ENCODE data around the gene WHRN.

The WHRN gene

DNA sequence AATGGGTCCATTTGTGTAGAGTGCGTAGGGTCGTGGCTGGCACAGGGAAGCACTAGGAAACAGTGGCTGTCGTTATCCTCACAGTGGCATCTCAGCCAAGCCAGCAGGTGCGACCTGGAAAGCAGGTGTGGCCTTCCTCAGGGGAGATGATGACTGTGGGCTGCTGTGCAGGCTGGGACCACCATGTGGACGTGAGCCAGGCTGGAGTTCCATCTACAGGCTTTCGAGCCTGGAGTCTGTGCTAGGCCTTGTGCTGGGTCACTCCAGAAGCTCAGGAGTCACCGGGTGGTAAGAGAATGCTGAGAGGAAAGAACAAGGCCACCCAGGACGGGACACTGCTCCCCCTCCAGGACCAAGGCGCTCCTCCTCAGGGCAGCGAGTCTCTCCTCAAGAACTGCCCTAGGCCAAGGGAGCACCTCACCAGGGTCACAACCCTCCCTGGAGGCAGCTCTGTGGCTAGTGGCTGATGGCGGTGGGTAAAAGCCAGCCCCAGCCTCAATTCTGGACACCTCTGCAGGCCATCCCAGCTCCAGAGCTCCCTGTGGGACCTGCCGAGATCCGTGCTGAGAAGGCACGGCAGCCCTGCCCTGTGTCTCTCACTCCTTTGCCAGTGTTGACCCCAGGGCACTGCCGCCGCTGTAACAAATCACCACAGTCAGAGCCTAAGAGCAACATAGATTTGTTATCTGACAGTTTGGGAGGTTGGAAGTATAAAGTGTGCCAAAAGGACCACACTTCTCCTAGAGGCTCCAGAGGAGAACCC, 36.0 kb downstream of the WHRN start:
- DNase-seq, result no peak

GRCh38 chr9:114467910-114468309, 37.4 kb downstream of the WHRN start:
- no peak for DNase-seq

DNA sequence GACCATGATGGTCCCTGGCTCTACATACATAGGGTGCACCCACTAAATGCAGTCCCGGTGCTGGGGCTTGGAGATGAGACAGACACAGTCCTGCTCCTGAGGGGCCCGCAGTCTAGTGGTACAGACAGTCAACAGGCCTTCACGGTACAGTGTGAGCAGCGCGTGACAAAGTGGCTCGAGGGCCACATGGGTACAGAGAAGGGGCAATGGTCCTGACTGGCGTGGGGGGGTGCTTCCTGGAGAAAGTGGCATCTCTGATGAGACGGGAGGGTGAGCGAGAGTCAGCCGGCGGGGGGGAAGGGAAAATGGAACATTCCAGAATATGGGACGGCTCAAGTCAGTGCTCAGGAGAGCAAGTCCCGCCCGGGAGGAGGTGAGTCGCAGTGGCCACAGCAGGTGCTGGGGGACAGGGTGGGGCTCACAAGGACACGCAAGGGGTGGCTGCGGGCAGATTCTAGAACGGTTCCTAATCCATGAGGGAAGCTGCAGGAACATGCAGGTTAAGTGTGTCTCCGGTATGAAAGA, 38.0 kb downstream of the WHRN start:
- DNase-seq, result no peak

DNA sequence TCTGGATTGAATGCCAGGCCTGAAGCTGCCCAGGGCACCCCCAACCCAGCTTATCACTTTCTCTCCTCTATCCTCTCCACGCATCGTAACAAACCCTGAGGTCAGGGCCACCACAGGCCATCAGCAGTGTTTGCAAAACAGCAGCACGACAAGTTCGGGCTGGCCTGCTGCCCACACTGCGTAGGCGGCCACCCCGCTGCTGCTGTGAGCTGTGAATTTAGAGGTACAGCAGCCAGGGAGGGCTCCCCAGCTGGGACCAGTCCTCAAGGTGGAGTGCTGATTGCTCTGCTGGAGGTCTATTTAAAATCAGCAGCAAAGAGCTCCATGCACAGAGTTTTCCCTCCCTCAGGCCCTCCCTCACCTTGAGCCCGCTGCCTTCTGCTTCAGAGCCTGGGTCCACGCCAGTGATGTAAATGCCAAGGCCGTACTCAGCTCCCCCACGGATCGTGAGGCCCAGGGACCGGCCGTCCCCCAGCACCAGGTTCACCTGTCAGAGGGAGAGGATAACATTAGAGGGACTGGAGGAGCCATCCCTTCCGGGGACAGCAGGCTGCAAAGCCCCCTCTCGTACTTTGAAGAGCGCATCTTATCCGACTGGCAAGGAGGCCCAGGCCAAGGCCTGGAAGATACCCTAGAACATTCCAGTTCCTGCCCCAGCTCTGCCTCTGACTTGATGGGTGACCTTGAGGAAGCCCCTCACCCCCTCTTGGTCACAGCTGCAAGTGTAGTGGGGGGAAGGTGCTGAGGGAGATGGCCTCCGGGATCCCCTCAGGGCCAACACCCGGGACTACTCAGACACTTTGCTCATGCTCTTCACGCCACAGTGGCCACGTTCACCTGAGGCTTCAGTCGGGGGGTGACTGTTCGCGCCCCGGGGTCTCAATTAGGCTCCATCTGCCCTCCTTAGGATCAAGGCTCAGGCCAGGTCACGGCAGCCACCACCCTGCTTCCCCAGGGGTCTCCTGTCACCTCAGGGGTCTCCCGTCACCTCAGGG, 39.1 kb downstream of the WHRN start:
- no peak for DNase-seq

- DNase-seq, result no peak
Observed at GRCh38 chr9:114465417-114465816, 39.9 kb downstream of the WHRN start.

DNA sequence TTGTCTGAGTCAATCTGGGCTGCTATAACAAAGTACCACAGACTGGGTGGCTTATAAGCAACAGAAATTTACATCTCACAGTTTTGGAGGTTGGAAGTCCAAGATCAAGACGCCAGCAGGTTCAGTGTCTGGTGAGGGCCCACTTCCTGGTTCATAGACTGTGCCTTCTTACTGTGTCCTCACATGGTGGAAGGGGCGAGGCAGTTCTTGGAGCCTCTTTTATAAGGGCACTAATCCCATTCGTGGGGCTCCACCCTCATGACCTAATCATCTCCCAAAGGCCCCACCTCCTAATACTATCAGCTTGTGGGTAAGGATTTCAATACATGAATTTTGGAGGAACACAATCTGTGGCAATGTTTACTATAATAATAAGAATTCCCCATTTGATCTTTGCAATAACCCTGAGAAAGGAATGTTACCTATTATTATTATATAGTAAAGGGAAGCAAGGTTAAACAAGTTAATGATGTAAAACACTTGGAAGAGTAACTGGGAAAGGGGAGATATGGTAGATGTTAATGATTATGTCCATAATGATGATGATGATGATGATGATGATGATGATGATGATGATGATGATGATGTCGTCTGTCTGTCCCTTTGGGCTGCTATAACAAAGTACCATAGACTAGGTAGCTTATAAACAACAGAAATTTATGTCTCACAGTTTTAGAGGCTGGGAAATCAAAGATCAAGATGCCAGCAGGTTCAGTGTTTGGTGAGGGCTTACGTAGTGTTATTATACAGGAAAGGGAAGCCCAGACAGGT, 40.8 kb downstream of the WHRN start:
- no peak for DNase-seq

- DNase-seq, result no peak
Observed at GRCh38 chr9:114462791-114463190, 42.5 kb downstream of the WHRN start.

DNA sequence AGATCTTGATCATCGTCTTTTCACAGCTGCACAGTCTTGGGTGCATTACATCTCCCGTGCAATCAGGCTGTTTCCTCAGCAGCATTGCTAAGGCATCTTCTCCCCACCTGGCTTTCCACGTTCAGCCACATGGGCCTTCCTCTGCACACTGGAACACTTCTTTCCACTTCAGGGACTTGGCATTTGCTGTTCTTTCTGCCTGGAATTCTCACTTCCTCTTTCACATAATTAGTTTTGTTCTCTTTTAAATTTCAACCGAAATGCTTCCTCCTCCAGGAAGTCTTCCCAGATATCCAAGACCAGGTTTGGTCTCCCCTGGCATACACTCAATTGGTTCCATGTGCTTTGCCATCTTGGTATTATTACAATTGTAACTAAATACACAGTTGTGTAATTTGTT, 43.8 kb downstream of the WHRN start:
- DNase-seq, result no peak

- no peak for DNase-seq
Observed at GRCh38 chr9:114460513-114461199, 44.6 kb downstream of the WHRN start.

- DNase-seq, result no peak
Observed at GRCh38 chr9:114459464-114459863, 45.8 kb downstream of the WHRN start.

GRCh38 chr9:114456929-114457328, 48.3 kb downstream of the WHRN start:
- DNase-seq, result no peak

- DNase-seq, result no peak
Observed at GRCh38 chr9:114454652-114455051, 50.6 kb downstream of the WHRN start.

DNA sequence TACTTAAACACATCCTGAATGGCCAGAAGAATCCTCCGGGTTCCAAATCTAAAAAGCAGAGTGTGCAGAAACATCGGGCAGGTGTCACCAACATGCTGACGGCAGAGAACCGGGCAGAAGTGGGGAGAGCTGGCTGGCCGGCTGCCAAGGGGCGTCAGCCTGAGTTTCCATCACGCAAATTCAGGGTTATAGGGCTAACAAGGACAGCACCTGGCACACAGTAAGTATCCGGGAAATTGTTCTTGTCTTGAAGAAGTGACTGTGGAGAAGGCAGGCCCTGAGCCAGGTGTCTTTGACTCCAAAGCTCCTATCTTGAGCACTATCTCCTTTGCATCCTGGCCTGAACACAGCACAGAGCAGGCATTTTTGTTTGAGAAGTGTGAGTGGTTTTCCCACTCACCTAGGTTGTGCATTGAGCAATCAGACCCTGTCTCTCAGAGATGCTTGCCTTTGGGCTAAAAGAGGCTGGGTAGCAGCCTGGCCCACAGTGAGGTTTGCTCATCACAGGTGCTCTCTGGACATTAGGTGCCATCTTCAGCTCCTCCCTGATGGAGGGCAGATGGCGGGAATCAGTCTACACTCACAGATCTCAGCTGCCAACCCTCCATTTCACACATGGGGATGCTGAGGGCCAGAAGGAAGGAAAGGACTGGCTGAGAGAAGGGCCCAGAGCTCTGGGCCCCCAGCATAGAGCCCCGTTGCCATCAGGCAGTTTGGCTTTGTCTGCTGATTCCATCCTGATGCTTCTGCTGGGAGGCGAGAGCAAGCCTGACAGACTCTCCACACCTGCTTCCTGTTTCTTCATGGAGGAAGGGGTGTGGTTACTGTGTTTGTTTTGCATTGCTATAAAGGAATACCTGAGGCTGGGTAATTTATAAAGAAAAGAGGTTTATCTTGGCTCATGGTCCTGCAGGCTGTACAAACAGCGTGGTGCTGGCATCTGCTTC, 52.8 kb downstream of the WHRN start:
- peak; percentile 90 to 91 for DNase-seq

DNA sequence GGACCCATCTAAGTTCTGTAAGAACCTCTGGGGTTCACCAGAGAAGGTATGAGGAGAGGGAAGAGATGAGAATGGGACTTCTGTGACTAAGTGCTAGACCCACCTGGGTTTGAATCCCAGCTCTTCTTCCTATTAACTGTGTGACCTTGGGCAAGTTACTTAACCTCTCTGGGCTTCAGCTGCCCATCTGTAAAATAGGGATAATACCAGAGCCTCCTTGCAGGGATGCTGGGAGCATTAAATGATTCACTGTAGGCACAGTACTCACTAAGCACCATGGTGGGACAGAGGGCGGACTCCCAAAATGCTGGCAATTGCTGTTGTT, 53.6 kb downstream of the WHRN start:
- no peak for DNase-seq

DNA sequence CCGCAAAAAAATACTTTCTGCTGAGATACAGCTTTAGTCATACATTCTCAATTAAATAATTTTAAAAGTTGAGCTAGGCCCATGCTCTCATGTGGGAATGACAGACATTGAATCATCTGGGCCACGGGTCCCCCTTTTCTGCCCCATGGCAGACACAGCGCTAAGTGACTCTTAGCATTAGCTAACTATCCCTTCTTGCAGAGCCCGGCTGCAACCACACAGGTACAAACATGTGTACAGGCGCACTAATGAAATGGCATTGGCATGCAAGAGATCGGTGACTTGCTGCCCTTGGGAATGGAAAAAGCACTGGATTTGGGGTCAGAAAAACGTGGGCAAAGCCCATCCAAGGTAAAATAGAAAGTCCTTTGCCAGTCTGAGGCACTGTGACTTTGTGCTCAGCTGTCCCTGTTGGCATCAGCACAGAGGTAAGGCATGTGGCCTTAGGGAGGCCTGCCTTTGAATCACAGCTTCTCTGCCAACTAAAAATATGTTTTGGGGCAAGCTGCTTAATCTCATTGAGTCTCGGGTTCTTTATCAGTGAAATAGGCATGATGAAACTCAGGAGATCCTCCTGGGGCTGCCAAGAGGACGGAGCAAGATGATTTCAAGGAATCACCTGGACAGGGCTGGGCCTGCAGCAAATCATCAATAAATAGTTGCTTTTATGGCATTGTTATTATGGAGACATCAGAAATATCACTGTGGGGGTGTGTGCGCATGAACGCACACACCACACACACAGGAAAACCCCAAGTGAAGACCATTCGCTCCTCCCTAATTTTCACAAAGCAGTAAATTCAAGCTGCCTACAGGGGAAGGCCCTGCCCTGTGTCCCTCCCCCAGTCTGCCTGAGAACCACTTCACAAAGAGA, 54.2 kb downstream of the WHRN start:
- no peak for DNase-seq

DNA sequence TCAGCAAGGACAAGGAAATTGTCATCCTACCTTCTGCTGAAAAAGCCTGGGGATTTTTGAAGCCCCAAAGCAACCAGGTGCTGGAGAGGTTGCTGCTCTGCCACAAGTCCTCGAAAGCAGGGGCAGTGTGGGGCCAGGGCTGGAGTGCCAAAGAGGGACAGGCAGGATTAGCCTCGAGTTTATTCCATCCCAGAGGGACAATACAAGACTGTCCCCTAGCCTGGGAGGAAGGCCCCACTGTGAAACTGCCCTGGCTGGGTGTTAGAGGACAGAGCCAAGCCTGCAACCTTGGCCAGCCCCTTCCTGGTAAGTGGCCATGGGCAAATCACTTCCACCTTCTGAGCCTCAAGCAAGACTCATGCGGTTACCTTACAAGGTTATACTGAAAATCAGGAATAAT, 55.1 kb downstream of the WHRN start:
- no peak for DNase-seq

- no peak for DNase-seq
Observed at GRCh38 chr9:114449236-114449635, 56.0 kb downstream of the WHRN start.

GRCh38 chr9:114448706-114449105, 56.6 kb downstream of the WHRN start:
- DNase-seq, result no peak

DNA sequence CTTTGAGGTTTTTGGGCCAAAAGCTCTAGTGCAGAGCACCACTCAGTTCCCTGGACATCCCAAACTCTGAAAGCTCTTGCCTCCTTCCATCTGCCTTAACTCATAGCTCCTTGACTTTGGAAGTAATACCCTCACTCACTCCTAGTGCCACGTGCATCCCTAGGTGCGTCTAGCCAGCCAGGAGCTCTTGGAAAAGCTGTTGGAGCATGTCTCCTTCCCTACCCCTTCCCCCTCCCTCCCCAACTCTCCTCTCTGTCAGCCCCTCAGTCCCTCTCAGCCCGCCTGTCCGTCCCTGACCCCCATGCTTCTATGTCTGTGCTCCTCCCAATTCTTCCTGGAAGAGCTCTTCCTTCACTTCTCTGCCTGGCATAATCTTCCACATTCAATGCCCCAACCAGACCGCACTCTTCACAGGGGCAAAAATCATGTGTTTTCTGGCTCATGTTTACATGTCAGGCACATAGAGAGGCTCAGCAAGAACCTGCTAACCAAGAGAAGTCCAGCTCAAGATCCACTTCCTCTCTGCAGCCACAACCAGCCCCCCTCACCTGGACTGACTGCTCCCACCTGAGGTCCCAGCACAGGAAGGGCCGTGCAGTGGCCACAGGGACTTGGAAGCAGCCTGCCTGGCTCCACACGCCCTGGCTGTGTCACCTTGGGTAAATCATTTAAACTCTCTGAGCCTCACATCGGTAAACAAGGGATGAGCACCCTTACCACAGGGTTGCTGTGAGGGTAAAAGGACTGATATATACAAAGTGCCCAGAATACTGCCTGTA, 58.4 kb downstream of the WHRN start:
- no peak for DNase-seq
